SU-DHL-6 (cell line): ENCODE data around the gene IL20.

ENCODE experiments used
- EZH2phosphoT487 ChIP-seq: fragments of 200-600 bp; sonication (generic), shearing (Covaris generic); conservative IDR thresholded peaks from 2 replicates; pipeline ENCODE4 v1.6.1; 2018; ENCODE audit warnings: mild to moderate bottlenecking, antibody characterized with exemption, low read length, moderate library complexity, mixed read lengths
- TF ChIP-seq, protein P1 (sequence below): fragments of 200-600 bp; sonication (generic); IDR thresholded peaks from one replicate; pipeline ENCODE4 v1.5.1; 2017; ENCODE audit warnings: antibody characterized with exemption, mild to moderate bottlenecking, low read length, moderate library complexity; ENCODE audit not compliant: insufficient read depth, poor library complexity, severe bottlenecking

DNA sequence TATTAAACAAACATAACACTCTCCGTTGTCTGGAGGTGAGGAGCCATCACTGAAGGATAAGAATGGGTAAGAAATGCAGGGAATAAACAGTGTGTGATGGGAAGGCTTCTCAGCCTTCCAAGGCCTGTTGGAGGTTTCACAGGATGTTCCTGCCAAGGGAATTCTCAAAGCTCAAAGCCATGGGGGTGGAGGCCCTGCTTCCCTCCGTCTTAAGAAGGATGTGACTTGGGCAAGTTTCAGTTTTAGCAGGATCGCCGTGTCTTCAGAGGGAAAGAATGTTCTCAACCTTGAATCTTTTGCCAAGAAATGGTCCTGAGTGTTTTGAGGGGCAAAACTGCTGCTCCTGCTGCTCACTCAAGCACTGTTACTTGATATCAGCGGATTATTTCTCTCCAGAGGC is 41.7 kb upstream of the IL20 start:
- TF ChIP-seq EZH2phosphoT487 = no peak
- TF ChIP-seq, protein P1, sequence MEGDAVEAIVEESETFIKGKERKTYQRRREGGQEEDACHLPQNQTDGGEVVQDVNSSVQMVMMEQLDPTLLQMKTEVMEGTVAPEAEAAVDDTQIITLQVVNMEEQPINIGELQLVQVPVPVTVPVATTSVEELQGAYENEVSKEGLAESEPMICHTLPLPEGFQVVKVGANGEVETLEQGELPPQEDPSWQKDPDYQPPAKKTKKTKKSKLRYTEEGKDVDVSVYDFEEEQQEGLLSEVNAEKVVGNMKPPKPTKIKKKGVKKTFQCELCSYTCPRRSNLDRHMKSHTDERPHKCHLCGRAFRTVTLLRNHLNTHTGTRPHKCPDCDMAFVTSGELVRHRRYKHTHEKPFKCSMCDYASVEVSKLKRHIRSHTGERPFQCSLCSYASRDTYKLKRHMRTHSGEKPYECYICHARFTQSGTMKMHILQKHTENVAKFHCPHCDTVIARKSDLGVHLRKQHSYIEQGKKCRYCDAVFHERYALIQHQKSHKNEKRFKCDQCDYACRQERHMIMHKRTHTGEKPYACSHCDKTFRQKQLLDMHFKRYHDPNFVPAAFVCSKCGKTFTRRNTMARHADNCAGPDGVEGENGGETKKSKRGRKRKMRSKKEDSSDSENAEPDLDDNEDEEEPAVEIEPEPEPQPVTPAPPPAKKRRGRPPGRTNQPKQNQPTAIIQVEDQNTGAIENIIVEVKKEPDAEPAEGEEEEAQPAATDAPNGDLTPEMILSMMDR = no peak
